ENCODE measurements around the gene SMAD7.
A peak's percentile ranks its signal among the peaks of the same experiment; 100 is the strongest.

SMAD7 gene

GRCh38 chr18:48967545-48967944 lies 16.8 kb upstream of the SMAD7 start:
- Histone ChIP-seq H3K27me3 (ENCODE audit: low read depth, low read length) (no peaks in the 10 kb centered on the region), H3K4me1 (ENCODE audit: control insufficient read depth in 1 of 2, insufficient read depth in 2 of 2, low read length in 2 of 2) (peaks cover 0 to 13% of the 10 kb centered on the region in 2 donors), H3K27ac (ENCODE audit: low read length) (no peak overlapping the region), H3K4me3 (ENCODE audit: low read depth in 1 of 2, low read length in 2 of 2) (no peak overlapping the region), H3K9me3 (ENCODE audit: control insufficient read depth in 1 of 2, low read length in 2 of 2) (no peaks in the 10 kb centered on the region), H3K36me3 (ENCODE audit: control insufficient read depth in 1 of 2, insufficient read depth in 2 of 2, low read length in 2 of 2) (no peaks in the 10 kb centered on the region)

GRCh38 chr18:48966523-48966922 lies 15.8 kb upstream of the SMAD7 start:
- H3K27me3 ChIP-seq (ENCODE audit: low read depth, low read length): no peaks in the 10 kb centered on the region
- no peak overlapping the region for H3K4me3 ChIP-seq (ENCODE audit: low read depth in 1 of 2, low read length in 2 of 2)
- H3K4me1 ChIP-seq (ENCODE audit: control insufficient read depth in 1 of 2, insufficient read depth in 2 of 2, low read length in 2 of 2): peaks cover 0 to 13% of the 10 kb centered on the region in 2 donors
- no peaks in the 10 kb centered on the region for H3K9me3 ChIP-seq (ENCODE audit: control insufficient read depth in 1 of 2, low read length in 2 of 2)
- H3K36me3 ChIP-seq (ENCODE audit: control insufficient read depth in 1 of 2, insufficient read depth in 2 of 2, low read length in 2 of 2): no peaks in the 10 kb centered on the region
- H3K27ac ChIP-seq (ENCODE audit: low read length): no peak overlapping the region

- Histone ChIP-seq H3K27me3 (ENCODE audit: low read depth, low read length) (no peaks in the 10 kb centered on the region), H3K27ac (ENCODE audit: low read length) (peak overlapping the region; percentile 19), H3K4me3 (ENCODE audit: low read depth in 1 of 2, low read length in 2 of 2) (no peak overlapping the region), H3K36me3 (ENCODE audit: control insufficient read depth in 1 of 2, insufficient read depth in 2 of 2, low read length in 2 of 2) (no peaks in the 10 kb centered on the region), H3K9me3 (ENCODE audit: control insufficient read depth in 1 of 2, low read length in 2 of 2) (no peaks in the 10 kb centered on the region), H3K4me1 (ENCODE audit: control insufficient read depth in 1 of 2, insufficient read depth in 2 of 2, low read length in 2 of 2) (peaks cover 0 to 13% of the 10 kb centered on the region in 2 donors)
Measured at GRCh38 chr18:48963586-48964470, 13.1 kb upstream of the SMAD7 start.

- no peaks in the 10 kb centered on the region for H3K36me3 ChIP-seq (ENCODE audit: control insufficient read depth in 1 of 2, insufficient read depth in 2 of 2, low read length in 2 of 2)
- H3K4me1 ChIP-seq (ENCODE audit: control insufficient read depth in 1 of 2, insufficient read depth in 2 of 2, low read length in 2 of 2): peaks cover 0 to 13% of the 10 kb centered on the region in 2 donors
- H3K27me3 ChIP-seq (ENCODE audit: low read depth, low read length): no peaks in the 10 kb centered on the region
- no peak overlapping the region for H3K4me3 ChIP-seq (ENCODE audit: low read depth in 1 of 2, low read length in 2 of 2)
- peak overlapping the region; percentile 19 for H3K27ac ChIP-seq (ENCODE audit: low read length)
- no peaks in the 10 kb centered on the region for H3K9me3 ChIP-seq (ENCODE audit: control insufficient read depth in 1 of 2, low read length in 2 of 2)
Measured at GRCh38 chr18:48962994-48963561, 12.3 kb upstream of the SMAD7 start.

GRCh38 chr18:48962252-48962993 lies 11.7 kb upstream of the SMAD7 start:
- peaks cover 0 to 13% of the 10 kb centered on the region in 2 donors for H3K4me1 ChIP-seq (ENCODE audit: control insufficient read depth in 1 of 2, insufficient read depth in 2 of 2, low read length in 2 of 2)
- H3K9me3 ChIP-seq (ENCODE audit: control insufficient read depth in 1 of 2, low read length in 2 of 2): no peaks in the 10 kb centered on the region
- no peaks in the 10 kb centered on the region for H3K36me3 ChIP-seq (ENCODE audit: control insufficient read depth in 1 of 2, insufficient read depth in 2 of 2, low read length in 2 of 2)
- H3K4me3 ChIP-seq (ENCODE audit: low read depth in 1 of 2, low read length in 2 of 2): no peak overlapping the region
- H3K27ac ChIP-seq (ENCODE audit: low read length): peak overlapping the region; percentile 39
- no peaks in the 10 kb centered on the region for H3K27me3 ChIP-seq (ENCODE audit: low read depth, low read length)

- Histone ChIP-seq H3K4me3 (ENCODE audit: low read depth in 1 of 2, low read length in 2 of 2) (no peak overlapping the region), H3K27me3 (ENCODE audit: low read depth, low read length) (no peaks in the 10 kb centered on the region), H3K4me1 (ENCODE audit: control insufficient read depth in 1 of 2, insufficient read depth in 2 of 2, low read length in 2 of 2) (peaks cover 0 to 15% of the 10 kb centered on the region in 2 donors), H3K27ac (ENCODE audit: low read length) (no peak overlapping the region), H3K9me3 (ENCODE audit: control insufficient read depth in 1 of 2, low read length in 2 of 2) (no peaks in the 10 kb centered on the region), H3K36me3 (ENCODE audit: control insufficient read depth in 1 of 2, insufficient read depth in 2 of 2, low read length in 2 of 2) (no peaks in the 10 kb centered on the region)
Measured at GRCh38 chr18:48961547-48961946, 10.8 kb upstream of the SMAD7 start.

- peaks cover 0 to 7% of the 10 kb centered on the region in 2 donors for H3K36me3 ChIP-seq (ENCODE audit: control insufficient read depth in 1 of 2, insufficient read depth in 2 of 2, low read length in 2 of 2)
- no peaks in the 10 kb centered on the region for H3K27me3 ChIP-seq (ENCODE audit: low read depth, low read length)
- H3K4me3 ChIP-seq (ENCODE audit: low read depth in 1 of 2, low read length in 2 of 2): no peak overlapping the region
- no peaks in the 10 kb centered on the region for H3K9me3 ChIP-seq (ENCODE audit: control insufficient read depth in 1 of 2, low read length in 2 of 2)
- peaks cover 5 to 26% of the 10 kb centered on the region in 2 donors for H3K4me1 ChIP-seq (ENCODE audit: control insufficient read depth in 1 of 2, insufficient read depth in 2 of 2, low read length in 2 of 2)
- no peak overlapping the region for H3K27ac ChIP-seq (ENCODE audit: low read length)
Measured at GRCh38 chr18:48959921-48960920, 9.5 kb upstream of the SMAD7 start.

- Histone ChIP-seq H3K27me3 (ENCODE audit: low read depth, low read length) (no peaks in the 10 kb centered on the region), H3K4me3 (ENCODE audit: low read depth in 1 of 2, low read length in 2 of 2) (no peak overlapping the region), H3K36me3 (ENCODE audit: control insufficient read depth in 1 of 2, insufficient read depth in 2 of 2, low read length in 2 of 2) (peaks cover 0 to 8% of the 10 kb centered on the region in 2 donors), H3K27ac (ENCODE audit: low read length) (no peak overlapping the region), H3K4me1 (ENCODE audit: control insufficient read depth in 1 of 2, insufficient read depth in 2 of 2, low read length in 2 of 2) (peaks cover 9 to 32% of the 10 kb centered on the region in 2 donors), H3K9me3 (ENCODE audit: control insufficient read depth in 1 of 2, low read length in 2 of 2) (no peaks in the 10 kb centered on the region)
Measured at GRCh38 chr18:48959551-48959920, 8.8 kb upstream of the SMAD7 start.

- Histone ChIP-seq H3K27me3 (ENCODE audit: low read depth, low read length) (no peaks in the 10 kb centered on the region), H3K4me1 (ENCODE audit: control insufficient read depth in 1 of 2, insufficient read depth in 2 of 2, low read length in 2 of 2) (peaks cover 9 to 28% of the 10 kb centered on the region in 2 donors), H3K9me3 (ENCODE audit: control insufficient read depth in 1 of 2, low read length in 2 of 2) (no peaks in the 10 kb centered on the region), H3K27ac (ENCODE audit: low read length) (no peak overlapping the region), H3K4me3 (ENCODE audit: low read depth in 1 of 2, low read length in 2 of 2) (no peak overlapping the region), H3K36me3 (ENCODE audit: control insufficient read depth in 1 of 2, insufficient read depth in 2 of 2, low read length in 2 of 2) (peaks cover 0 to 8% of the 10 kb centered on the region in 2 donors)
Measured at GRCh38 chr18:48958951-48959350, 8.2 kb upstream of the SMAD7 start.

GRCh38 chr18:48957616-48958015 lies 6.9 kb upstream of the SMAD7 start:
- no peaks in the 10 kb centered on the region for H3K9me3 ChIP-seq (ENCODE audit: control insufficient read depth in 1 of 2, low read length in 2 of 2)
- no peak overlapping the region for H3K4me3 ChIP-seq (ENCODE audit: low read depth in 1 of 2, low read length in 2 of 2)
- H3K27me3 ChIP-seq (ENCODE audit: low read depth, low read length): no peaks in the 10 kb centered on the region
- H3K4me1 ChIP-seq (ENCODE audit: control insufficient read depth in 1 of 2, insufficient read depth in 2 of 2, low read length in 2 of 2): peaks cover 9 to 20% of the 10 kb centered on the region in 2 donors
- peaks cover 0 to 12% of the 10 kb centered on the region in 2 donors for H3K36me3 ChIP-seq (ENCODE audit: control insufficient read depth in 1 of 2, insufficient read depth in 2 of 2, low read length in 2 of 2)
- peak overlapping the region; percentile 54 for H3K27ac ChIP-seq (ENCODE audit: low read length)

Data from muscle layer of duodenum (tissue), 2 donors.